Kidney tubule cell (primary cell): ENCODE results near the gene SMURF1.
A peak's percentile ranks its signal among the peaks of the same experiment; 100 is the strongest.

ENCODE experiments used
- DNase-seq: peaks from one replicate; pipeline ENCODE4 v3.0.0-alpha.2; 2018; ENCODE audit warnings: low spot score

The SMURF1 gene

GRCh38 chr7:99005776-99006175 lies 138.1 kb downstream of the SMURF1 start:
- no peak for DNase-seq

GRCh38 chr7:99004781-99005500 lies 139.0 kb downstream of the SMURF1 start:
- no peak for DNase-seq

DNA sequence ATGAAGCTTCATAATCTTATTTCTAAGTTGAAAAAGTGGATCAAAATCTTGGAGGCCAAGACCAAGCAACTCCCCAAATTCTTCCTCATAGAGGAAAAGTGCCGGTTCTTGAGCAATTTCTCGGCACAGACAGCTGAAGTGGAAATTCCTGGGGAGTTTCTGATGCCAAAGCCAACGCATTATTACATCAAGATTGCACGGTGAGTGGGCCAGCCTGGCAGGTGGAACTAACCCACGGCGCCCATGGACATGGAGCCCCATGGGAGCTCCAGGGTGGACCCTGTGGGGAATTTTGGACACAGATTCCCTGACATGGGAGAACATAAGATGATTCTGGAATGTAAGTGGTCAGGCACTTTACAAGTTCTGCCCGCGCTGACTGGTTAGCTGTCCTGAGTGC lies 139.7 kb downstream of the SMURF1 start:
- no peak for DNase-seq

- DNase-seq, result no peak
Observed at GRCh38 chr7:99003419-99003818, 140.5 kb downstream of the SMURF1 start.

DNA sequence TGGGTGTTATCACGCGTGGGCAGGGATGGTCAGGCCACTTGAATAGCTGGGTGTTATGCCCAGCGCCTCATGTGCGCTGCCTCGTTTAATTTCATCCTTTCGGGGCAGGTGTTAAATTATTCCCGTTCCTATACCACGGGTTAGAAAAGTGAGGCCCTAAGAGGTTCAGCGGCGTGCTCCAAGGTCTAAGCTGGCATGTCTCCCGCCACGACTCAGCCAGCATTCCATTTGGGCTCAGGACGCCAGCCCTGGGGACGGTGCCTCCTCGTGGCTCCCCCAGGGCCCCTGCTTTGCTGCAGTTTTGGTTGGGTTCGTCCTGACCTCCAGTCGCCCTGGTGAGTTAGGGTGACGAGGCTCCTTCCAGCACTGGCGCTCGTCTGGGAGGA lies 141.1 kb downstream of the SMURF1 start:
- peak; percentile 61 for DNase-seq

GRCh38 chr7:99002148-99002826 lies 141.6 kb downstream of the SMURF1 start:
- peak; percentile 73 for DNase-seq

DNA sequence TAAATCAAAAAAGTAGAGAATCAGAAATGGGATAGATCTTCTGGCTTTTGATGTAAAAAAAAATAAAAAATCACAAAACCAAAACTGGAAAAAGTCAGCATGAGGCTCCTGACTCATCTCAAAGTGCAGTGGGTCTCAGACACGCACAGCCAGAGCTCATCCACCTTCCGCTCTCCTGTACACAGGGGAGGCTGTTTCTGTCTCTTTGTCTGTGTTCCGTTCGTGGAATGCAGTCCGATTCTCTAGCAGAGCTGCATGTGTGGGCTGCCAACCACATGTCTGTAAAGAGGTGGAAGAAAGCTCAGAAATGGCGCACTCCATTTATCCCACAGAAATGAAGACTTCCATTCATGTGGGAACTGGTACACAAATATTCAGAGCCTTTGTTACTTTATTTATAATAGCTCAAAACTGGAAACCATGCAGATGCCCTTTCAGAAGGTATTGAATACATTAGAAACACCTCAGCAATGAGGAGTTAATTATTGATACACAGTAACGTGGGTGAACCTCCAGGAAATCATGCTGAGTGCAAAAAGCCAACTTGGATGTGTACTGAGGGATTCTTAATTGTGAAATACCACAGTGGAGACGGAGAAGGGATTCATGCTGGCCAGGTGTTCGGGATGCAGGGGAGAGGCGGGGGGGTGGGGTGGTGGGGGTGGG lies 142.3 kb downstream of the SMURF1 start:
- peak; percentile 85 for DNase-seq

GRCh38 chr7:99000904-99001465 lies 142.9 kb downstream of the SMURF1 start:
- peak; percentile 70 for DNase-seq

GRCh38 chr7:99000196-99000903 lies 143.6 kb downstream of the SMURF1 start:
- peak; percentile 54 for DNase-seq

- no peak for DNase-seq
Observed at GRCh38 chr7:98998821-98999725, 144.8 kb downstream of the SMURF1 start.

DNA sequence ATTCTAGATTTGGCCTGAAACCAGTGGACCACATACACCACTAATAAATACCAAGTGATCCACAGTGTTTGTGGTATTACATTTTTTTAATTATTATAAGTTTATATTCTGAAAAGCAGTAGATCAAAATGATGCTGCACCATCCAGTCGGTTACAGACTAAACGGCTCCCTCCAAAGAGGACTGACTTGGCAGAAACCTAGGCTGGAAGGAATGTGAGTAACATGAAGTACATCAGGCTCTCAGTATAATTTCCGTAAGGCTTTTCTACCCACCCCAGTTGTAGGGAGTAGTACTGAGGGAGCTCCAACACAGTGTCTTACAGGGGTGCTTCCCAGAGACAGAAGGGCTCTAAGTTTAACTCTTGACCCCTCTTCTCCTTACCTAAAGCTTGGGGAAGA lies 146.1 kb downstream of the SMURF1 start:
- DNase-seq, result no peak

- no peak for DNase-seq
Observed at GRCh38 chr7:98996150-98996552, 147.8 kb downstream of the SMURF1 start.

DNA sequence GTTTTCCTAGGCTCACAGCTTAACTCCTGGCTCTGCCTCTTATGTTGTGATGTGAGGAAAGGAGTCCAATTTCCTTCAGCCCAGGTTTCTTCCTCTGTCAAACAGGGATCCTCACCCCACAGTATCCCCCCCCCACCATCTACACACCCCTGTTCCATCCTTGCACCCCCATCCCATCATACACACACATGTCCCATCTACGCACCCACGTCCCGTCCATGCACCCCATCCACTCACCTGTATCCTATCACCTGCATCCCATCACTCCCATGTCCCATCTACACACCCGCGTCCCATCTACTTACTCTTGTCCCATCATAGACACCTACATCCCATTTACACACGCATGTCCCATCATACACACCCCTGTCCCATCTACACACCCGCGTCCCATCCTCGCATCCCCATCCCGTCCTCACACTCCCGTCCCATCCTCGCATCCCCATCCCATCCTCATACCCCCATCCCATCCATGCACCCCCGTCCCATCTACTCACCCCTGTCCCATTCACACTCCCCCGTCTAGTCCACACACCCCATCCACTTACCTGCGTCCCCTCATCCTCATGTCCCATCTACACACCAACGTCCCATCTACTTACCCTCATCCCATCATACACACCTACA lies 148.3 kb downstream of the SMURF1 start:
- DNase-seq, result no peak

GRCh38 chr7:98995111-98995510 lies 148.8 kb downstream of the SMURF1 start:
- DNase-seq, result no peak

- no peak for DNase-seq
Observed at GRCh38 chr7:98994046-98994944, 149.6 kb downstream of the SMURF1 start.

DNA sequence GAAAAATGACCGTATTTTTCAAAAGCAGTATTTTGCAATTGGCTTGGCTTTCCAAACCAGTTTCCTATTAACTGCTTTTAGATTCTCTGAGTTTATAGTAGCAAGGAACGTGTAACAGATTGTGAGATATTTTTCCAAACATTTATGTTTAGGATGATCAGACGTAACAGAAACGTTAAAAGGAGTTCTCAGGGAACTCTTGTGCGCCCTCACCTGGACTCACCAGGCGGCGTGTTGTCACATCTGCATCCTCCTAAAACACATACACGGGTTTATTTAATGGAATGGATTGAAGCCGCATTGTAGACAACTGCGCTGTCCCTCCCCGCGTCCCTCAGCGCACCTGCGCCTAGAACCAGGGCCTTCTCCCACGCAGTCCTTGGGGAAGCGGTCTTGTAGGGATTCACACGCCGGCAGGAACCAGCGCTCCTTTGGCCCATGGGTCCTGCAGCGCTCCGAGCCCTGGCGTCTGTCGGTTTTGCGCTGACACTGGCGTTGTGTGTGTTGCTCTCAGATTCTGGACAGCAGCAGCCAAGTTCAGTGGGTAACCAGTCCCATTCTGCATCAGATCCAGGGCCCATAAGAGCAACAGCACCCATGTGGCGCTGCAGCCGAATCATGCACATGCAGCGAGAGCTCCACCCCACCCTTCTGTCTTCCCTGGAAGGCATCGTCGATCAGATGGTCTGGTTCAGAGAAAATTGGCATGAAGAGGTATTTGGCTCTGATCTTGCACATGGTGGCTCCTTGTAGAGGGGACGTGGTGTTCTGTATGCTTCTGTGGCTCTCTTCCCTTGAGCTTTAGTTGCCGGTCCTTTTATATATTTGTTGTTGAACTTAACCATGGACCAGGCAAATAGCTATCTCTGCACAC lies 150.6 kb downstream of the SMURF1 start:
- DNase-seq, result no peak

DNA sequence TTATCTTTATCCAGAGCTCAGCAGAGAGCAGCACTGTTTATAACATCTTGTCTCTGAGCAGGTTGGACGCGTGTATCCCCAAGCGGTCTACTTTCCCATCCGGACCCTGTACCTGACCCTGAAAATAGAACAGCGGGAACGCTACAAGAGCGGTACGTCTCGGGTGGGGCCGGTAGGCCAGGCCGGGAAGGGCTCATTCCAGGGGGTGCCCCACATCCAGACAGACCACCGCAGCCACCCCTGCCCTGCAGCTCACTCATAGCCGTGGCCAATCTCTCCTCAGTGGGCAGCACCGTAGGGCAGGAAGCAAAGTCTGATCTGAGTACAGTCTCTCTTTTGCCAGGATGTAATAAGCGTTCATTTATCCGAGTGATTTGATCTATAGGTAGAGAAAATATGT lies 151.8 kb downstream of the SMURF1 start:
- DNase-seq, result no peak

GRCh38 chr7:98991141-98991540 lies 152.8 kb downstream of the SMURF1 start:
- no peak for DNase-seq

DNA sequence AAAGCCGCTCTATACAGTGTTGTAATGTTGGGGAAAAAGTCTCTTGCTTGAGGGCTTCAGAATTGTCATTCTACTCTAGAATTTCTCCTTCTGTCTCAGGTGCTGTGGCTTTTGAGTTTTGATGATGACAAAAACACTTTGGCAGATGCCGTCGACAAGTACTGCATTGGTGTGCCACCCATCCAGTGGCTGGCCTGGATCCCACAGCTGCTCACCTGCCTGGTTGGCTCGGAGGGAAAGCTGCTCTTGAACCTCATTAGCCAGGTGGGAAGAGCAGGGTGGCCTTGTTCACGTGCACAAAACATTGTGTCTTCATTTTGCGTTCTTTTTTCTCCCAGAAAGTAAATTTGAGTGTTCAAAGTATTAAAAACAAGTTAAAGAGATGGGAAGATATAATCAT lies 153.6 kb downstream of the SMURF1 start:
- DNase-seq, result no peak
